Liver (tissue), 9 donors: ENCODE results near the gene NPTX2. TPM values are rescaled to one million over a fixed set of nuclear protein-coding genes. Genes with fewer than 3 reads are reported as not detected.

Source experiments
- DNase-seq: peaks from one replicate; pipeline ENCODE4 v3.0.0-alpha.2; 2017; ENCODE audit warnings: low spot score
- H3K27ac ChIP-seq, 2 donors: one replicate each; pipeline ENCODE4 v1.7.0; 2013; ENCODE audit warnings: inconsistent platforms in 2 of 2, low read length in 2 of 2, control low read depth in 1 of 2, low read depth in 1 of 2, mild to moderate bottlenecking in 1 of 2
- H3K27me3 ChIP-seq, 4 donors: one replicate each; pipeline versions ENCODE4 v1.6.1 to v1.7.0; 2013; ENCODE audit warnings: low read length in 3 of 4, inconsistent platforms in 1 of 4, mild to moderate bottlenecking in 1 of 4, moderate library complexity in 1 of 4; ENCODE audit not compliant: control insufficient read depth in 4 of 4, insufficient read depth in 4 of 4
- H3K36me3 ChIP-seq, 4 donors: one replicate each; pipeline versions ENCODE4 v1.6.1 to v1.7.0; 2013; ENCODE audit warnings: low read length in 3 of 4, mild to moderate bottlenecking in 3 of 4, low read depth in 1 of 4, moderate library complexity in 1 of 4; ENCODE audit not compliant: control insufficient read depth in 4 of 4, insufficient read depth in 3 of 4
- H3K4me1 ChIP-seq, 4 donors: one replicate each; pipeline versions ENCODE4 v1.6.1 to v1.7.0; 2013; ENCODE audit warnings: low read length in 3 of 4, mild to moderate bottlenecking in 3 of 4, moderate library complexity in 1 of 4; ENCODE audit not compliant: control insufficient read depth in 4 of 4, insufficient read depth in 4 of 4
- H3K4me3 ChIP-seq, 3 donors: one replicate each; pipeline versions ENCODE4 v1.6.1 to v1.7.0; 2013; ENCODE audit warnings: low read length in 3 of 3, control low read depth in 1 of 3, low read depth in 1 of 3, mild to moderate bottlenecking in 1 of 3
- H3K9ac ChIP-seq, 2 donors: one replicate each; pipeline ENCODE4 v1.7.0; 2013; ENCODE audit warnings: low read length in 2 of 2, mild to moderate bottlenecking in 2 of 2, moderate library complexity in 2 of 2, control low read depth in 1 of 2, low read depth in 1 of 2
- H3K9me3 ChIP-seq, 4 donors: one replicate each; pipeline versions ENCODE4 v1.6.1 to v1.7.0; 2013; ENCODE audit warnings: low read length in 3 of 4; ENCODE audit not compliant: control insufficient read depth in 4 of 4
- EGR1 ChIP-seq, 2 donors: IDR thresholded peaks; 2 replicates each; pipeline ENCODE4 v1.6.1; 2016 to 2018; ENCODE audit warnings: antibody characterized with exemption in 2 of 2, low read depth in 2 of 2
- FOXA1 ChIP-seq: IDR thresholded peaks from 2 replicates; pipeline ENCODE4 v1.6.1; 2016; ENCODE audit warnings: antibody characterized with exemption
- FOXA2 ChIP-seq: IDR thresholded peaks from 2 replicates; pipeline ENCODE4 v1.6.1; 2016; ENCODE audit warnings: antibody characterized with exemption
- GABPA ChIP-seq, 2 donors: IDR thresholded peaks in 1 of 2; conservative IDR thresholded peaks in 1 of 2; 2 replicates each; pipeline ENCODE4 v1.6.1; 2016; ENCODE audit warnings: antibody characterized with exemption in 2 of 2, mild to moderate bottlenecking in 1 of 2, moderate library complexity in 1 of 2
- HNF4A ChIP-seq, 2 donors: conservative IDR thresholded peaks; 2 replicates each; pipeline ENCODE4 v1.6.1; 2016; ENCODE audit warnings: antibody characterized with exemption in 2 of 2, mild to moderate bottlenecking in 2 of 2
- HNF4G ChIP-seq: IDR thresholded peaks from 2 replicates; pipeline ENCODE4 v1.6.1; 2016; ENCODE audit warnings: antibody characterized with exemption
- JUND ChIP-seq, 2 donors: IDR thresholded peaks; 2 replicates each; pipeline ENCODE4 v1.6.1; 2016; ENCODE audit warnings: antibody characterized with exemption in 2 of 2
- NR2F2 ChIP-seq: IDR thresholded peaks from 2 replicates; pipeline ENCODE4 v1.6.1; 2016; ENCODE audit warnings: antibody characterized with exemption
- RAD21 ChIP-seq, 2 donors: IDR thresholded peaks; 2 replicates each; pipeline ENCODE4 v1.6.1; 2016; ENCODE audit warnings: antibody characterized with exemption in 2 of 2, mild to moderate bottlenecking in 2 of 2
- RXRA ChIP-seq, 2 donors: IDR thresholded peaks; 2 replicates each; pipeline ENCODE4 v1.6.1; 2017 to 2018; ENCODE audit warnings: antibody characterized with exemption in 2 of 2, mild to moderate bottlenecking in 1 of 2
- SP1 ChIP-seq: IDR thresholded peaks from 2 replicates; pipeline ENCODE4 v1.6.1; 2018; ENCODE audit warnings: antibody characterized with exemption, mild to moderate bottlenecking
- TAF1 ChIP-seq: conservative IDR thresholded peaks from 2 replicates; pipeline ENCODE4 v1.6.1; 2016; ENCODE audit warnings: antibody characterized with exemption, mild to moderate bottlenecking
- YY1 ChIP-seq: IDR thresholded peaks from 2 replicates; pipeline ENCODE4 v1.6.1; 2016; ENCODE audit warnings: antibody characterized with exemption, mild to moderate bottlenecking
- WGBS: extraction: QIAGEN DNeasy Blood & Tissue Kit; methylation state at CpG from one replicate; pipeline ENCODE4 v1.1.7; 2013; 5-methylcytosine and 5-hydroxymethylcytosine counted together
- polyA plus RNA-seq, 2 donors: library from polyadenylated mRNA; stranded (reverse) in 1 of 2; unstranded in 1 of 2; fragments of 200-250 nt in 1 of 2; fragments of >200 nt in 1 of 2; fragmentation: Nextera tagmentation in 1 of 2; extraction: Ambion mirVana in 1 of 2; gene quantifications; one replicate each; pipeline versions ENCODE4 v1.2.1 to v1.2.3, GENCODE V29; 2013 to 2015
- total RNA-seq, 2 donors: library from RNA; depleted of rRNA; stranded (reverse); fragments of >200 nt; gene quantifications; one replicate each; pipeline ENCODE4 v1.2.3, GENCODE V29; 2014
- TF ChIP-seq, protein P1 (sequence below): IDR thresholded peaks from 2 replicates; pipeline ENCODE4 v1.6.1; 2016; ENCODE audit warnings: antibody characterized with exemption, mild to moderate bottlenecking
- TF ChIP-seq, protein P2 (sequence below): IDR thresholded peaks from 2 replicates; pipeline ENCODE4 v1.6.1; 2016; ENCODE audit warnings: antibody characterized with exemption
- TF ChIP-seq, protein P3 (sequence below): fragments of 150-350 bp; IDR thresholded peaks from 2 replicates; pipeline ENCODE4 v1.5.1; 2017; ENCODE audit warnings: improper control_type of control experiment, low read depth, low read length; ENCODE audit not compliant: missing input control
- TF ChIP-seq, protein P4 (sequence below): IDR thresholded peaks from 2 replicates; pipeline ENCODE4 v1.6.1; 2016; ENCODE audit warnings: antibody characterized with exemption
- TF ChIP-seq, protein P5 (sequence below): IDR thresholded peaks from 2 replicates; pipeline ENCODE4 v1.6.1; 2016; ENCODE audit warnings: antibody characterized with exemption
- donor health status: healthy.
- donor health status: healthy.
- donor health status: healthy.
- donor health status: healthy.
- donor health status: healthy.

The NPTX2 gene
- total and polyA plus RNA-seq, 4 donors = 0.09 to 1.5 (median 0.58) TPM

DNA sequence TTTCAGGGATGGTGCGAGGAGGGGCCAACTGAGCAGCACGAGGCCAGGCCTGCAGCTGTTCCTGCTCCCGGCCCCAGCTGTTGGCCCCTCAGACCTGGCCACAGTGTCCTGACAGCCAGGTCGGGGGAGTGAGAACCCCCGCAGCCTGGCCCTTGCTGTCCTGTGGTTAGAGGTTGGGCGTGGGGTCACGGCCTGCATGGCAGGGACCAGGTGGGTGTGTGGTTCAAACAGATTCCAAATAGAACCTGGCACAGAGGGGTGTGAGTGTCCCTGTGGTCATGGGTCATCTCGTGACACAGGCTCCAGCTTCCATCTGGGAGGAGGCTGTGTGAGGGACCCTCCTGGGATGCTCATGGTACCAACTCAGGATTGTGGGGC lies 10.3 kb downstream of the NPTX2 start:
- WGBS = 77% methylated on average over 8 of the region's 8 CpGs
- Histone ChIP-seq H3K4me1 (peaks cover 0 to 5% (median 4%) of the 10 kb centered on the region in 4 donors), H3K27ac (no peak overlapping the region), H3K36me3 (no peaks in the 10 kb centered on the region), H3K27me3 (peaks cover 0 to 8% (median 2%) of the 10 kb centered on the region in 4 donors), H3K9me3 (peaks cover 0 to 1% (median 0%) of the 10 kb centered on the region in 4 donors), H3K9ac (no peak overlapping the region), H3K4me3 (no peak overlapping the region)
- TF ChIP-seq JUND (IDR thresholded peaks at IDR 0.05) = no peak
- DNase-seq = no peak

DNA sequence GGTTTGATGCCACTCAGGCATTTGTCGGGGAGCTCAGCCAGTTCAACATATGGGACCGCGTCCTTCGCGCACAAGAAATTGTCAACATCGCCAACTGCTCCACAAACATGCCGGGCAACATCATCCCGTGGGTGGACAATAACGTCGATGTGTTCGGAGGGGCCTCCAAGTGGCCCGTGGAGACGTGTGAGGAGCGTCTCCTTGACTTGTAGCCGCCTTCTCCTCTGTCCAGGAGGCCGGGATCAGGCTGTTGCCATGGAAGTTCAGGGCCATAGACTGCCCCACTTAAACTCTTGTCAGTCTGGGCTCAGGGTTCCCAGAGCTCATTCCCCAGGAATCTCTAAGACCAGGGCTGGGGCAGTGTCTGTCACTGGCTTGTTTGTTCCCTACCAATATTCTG lies 11.3 kb downstream of the NPTX2 start:
- DNase-seq = no peak
- 84% methylated on average over 16 of the region's 16 CpGs for WGBS
- no peak overlapping the region for H3K27ac ChIP-seq
- H3K4me1 ChIP-seq = peaks cover 0 to 5% (median 4%) of the 10 kb centered on the region in 4 donors
- no peak overlapping the region for H3K9ac ChIP-seq
- peaks cover 0 to 3% (median 2%) of the 10 kb centered on the region in 4 donors for H3K9me3 ChIP-seq
- H3K4me3 ChIP-seq = no peak overlapping the region
- TF ChIP-seq JUND (IDR thresholded peaks at IDR 0.05) = no peak
- no peak for TF ChIP-seq YY1
- no peak for TF ChIP-seq RXRA (IDR thresholded peaks at IDR 0.05)
- no peak for TF ChIP-seq EGR1 (IDR thresholded peaks at IDR 0.05; ENCODE audit: low read depth in 2 of 2)
- no peak for TF ChIP-seq FOXA2
- TF ChIP-seq RAD21 (IDR thresholded peaks at IDR 0.05) = no peak
- TF ChIP-seq, protein P1, sequence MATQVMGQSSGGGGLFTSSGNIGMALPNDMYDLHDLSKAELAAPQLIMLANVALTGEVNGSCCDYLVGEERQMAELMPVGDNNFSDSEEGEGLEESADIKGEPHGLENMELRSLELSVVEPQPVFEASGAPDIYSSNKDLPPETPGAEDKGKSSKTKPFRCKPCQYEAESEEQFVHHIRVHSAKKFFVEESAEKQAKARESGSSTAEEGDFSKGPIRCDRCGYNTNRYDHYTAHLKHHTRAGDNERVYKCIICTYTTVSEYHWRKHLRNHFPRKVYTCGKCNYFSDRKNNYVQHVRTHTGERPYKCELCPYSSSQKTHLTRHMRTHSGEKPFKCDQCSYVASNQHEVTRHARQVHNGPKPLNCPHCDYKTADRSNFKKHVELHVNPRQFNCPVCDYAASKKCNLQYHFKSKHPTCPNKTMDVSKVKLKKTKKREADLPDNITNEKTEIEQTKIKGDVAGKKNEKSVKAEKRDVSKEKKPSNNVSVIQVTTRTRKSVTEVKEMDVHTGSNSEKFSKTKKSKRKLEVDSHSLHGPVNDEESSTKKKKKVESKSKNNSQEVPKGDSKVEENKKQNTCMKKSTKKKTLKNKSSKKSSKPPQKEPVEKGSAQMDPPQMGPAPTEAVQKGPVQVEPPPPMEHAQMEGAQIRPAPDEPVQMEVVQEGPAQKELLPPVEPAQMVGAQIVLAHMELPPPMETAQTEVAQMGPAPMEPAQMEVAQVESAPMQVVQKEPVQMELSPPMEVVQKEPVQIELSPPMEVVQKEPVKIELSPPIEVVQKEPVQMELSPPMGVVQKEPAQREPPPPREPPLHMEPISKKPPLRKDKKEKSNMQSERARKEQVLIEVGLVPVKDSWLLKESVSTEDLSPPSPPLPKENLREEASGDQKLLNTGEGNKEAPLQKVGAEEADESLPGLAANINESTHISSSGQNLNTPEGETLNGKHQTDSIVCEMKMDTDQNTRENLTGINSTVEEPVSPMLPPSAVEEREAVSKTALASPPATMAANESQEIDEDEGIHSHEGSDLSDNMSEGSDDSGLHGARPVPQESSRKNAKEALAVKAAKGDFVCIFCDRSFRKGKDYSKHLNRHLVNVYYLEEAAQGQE = no peak
- no peak for TF ChIP-seq HNF4G
- TF ChIP-seq, protein P2, sequence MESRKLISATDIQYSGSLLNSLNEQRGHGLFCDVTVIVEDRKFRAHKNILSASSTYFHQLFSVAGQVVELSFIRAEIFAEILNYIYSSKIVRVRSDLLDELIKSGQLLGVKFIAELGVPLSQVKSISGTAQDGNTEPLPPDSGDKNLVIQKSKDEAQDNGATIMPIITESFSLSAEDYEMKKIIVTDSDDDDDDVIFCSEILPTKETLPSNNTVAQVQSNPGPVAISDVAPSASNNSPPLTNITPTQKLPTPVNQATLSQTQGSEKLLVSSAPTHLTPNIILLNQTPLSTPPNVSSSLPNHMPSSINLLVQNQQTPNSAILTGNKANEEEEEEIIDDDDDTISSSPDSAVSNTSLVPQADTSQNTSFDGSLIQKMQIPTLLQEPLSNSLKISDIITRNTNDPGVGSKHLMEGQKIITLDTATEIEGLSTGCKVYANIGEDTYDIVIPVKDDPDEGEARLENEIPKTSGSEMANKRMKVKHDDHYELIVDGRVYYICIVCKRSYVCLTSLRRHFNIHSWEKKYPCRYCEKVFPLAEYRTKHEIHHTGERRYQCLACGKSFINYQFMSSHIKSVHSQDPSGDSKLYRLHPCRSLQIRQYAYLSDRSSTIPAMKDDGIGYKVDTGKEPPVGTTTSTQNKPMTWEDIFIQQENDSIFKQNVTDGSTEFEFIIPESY = no peak
- no peak for TF ChIP-seq FOXA1
- TF ChIP-seq, protein P3, sequence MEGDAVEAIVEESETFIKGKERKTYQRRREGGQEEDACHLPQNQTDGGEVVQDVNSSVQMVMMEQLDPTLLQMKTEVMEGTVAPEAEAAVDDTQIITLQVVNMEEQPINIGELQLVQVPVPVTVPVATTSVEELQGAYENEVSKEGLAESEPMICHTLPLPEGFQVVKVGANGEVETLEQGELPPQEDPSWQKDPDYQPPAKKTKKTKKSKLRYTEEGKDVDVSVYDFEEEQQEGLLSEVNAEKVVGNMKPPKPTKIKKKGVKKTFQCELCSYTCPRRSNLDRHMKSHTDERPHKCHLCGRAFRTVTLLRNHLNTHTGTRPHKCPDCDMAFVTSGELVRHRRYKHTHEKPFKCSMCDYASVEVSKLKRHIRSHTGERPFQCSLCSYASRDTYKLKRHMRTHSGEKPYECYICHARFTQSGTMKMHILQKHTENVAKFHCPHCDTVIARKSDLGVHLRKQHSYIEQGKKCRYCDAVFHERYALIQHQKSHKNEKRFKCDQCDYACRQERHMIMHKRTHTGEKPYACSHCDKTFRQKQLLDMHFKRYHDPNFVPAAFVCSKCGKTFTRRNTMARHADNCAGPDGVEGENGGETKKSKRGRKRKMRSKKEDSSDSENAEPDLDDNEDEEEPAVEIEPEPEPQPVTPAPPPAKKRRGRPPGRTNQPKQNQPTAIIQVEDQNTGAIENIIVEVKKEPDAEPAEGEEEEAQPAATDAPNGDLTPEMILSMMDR = no peak
- TF ChIP-seq, protein P4, sequence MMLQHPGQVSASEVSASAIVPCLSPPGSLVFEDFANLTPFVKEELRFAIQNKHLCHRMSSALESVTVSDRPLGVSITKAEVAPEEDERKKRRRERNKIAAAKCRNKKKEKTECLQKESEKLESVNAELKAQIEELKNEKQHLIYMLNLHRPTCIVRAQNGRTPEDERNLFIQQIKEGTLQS = no peak
- no peak for TF ChIP-seq SP1
- no peak for TF ChIP-seq NR2F2
- TF ChIP-seq, protein P5, sequence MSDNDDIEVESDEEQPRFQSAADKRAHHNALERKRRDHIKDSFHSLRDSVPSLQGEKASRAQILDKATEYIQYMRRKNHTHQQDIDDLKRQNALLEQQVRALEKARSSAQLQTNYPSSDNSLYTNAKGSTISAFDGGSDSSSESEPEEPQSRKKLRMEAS = no peak
- TF ChIP-seq TAF1 = no peak
- no peak for TF ChIP-seq GABPA (IDR thresholded peaks at IDR 0.05 in 1 of 2, conservative IDR thresholded peaks at IDR 0.05 in 1 of 2)
- no peak for TF ChIP-seq HNF4A (conservative IDR thresholded peaks at IDR 0.05)
- H3K36me3 ChIP-seq = no peaks in the 10 kb centered on the region
- peaks cover 0 to 5% (median 2%) of the 10 kb centered on the region in 4 donors for H3K27me3 ChIP-seq
